CD4-positive, alpha-beta T cell treated with Interleukin-15 for 1 hour (primary cell): ENCODE data around the gene SYNE2.
"Not testable (repeated sequence)": the region's sequence is repeated elsewhere in the genome, so short reads cannot be mapped to it uniquely, and the experiment has no call there.

ENCODE experiments used
- DNase-seq: peaks from one replicate; pipeline ENCODE4 v3.0.0-alpha.2; 2020

The SYNE2 gene

GRCh38 chr14:64137657-64138290, 285.0 kb downstream of the SYNE2 start:
- no peak for DNase-seq

- no peak for DNase-seq
Observed at GRCh38 chr14:64147126-64147790, 294.5 kb downstream of the SYNE2 start.

DNA sequence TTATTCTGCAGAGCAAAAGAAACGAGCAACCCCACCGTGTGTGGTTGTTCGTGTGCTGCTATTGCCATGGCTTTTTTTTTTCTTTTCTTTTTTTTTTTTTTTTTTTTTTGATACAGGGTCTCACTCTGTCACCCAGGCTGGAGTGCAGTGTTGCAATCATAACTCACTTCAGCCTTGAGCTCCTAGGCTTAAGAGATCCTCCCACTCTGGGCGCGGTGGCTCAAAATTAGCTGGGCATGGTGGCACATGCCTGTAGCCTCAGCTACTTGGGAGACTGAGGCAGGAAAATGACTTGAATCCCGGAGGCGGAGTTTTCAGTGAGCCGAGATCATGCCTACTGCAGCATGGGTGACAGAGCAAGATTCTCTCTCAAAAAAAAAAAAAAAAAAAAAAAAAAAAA, 297.1 kb downstream of the SYNE2 start:
- no peak for DNase-seq

DNA sequence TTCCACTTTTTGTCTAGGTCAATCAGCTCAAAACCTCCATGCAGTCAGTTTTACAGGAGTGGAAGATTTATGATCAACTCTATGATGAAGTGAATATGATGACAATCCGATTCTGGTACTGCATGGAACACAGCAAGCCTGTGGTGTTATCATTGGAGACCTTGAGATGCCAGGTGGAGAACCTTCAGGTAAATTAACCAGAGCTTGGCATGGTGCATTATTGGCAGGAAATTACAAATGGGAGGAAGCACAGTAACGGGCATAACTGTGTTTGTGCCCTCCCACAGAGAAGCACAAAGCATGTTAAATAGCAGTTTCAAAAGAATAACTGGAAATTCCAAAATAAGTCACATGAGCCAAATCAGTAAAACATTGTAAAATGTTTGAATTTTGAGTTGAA, 305.8 kb downstream of the SYNE2 start:
- DNase-seq, result no peak

DNA sequence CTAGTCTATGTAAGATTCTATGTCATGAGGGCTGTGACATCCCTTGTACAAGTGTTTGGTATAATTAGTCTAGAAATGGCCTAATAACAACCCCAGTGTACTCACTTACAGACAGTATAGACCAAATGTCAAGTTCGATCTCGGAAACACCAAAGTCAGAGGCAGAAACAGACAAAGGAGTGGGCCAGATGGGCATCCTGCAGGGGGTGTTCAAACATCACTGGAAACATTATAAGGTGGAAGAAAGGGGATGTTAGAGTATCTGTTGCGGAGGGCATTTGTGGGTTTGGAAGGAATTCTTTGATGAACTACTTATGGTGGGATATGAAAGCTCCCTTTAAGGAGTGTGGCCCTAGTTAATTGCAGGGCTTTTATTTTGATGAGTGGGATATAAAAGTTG, 306.8 kb downstream of the SYNE2 start:
- no peak for DNase-seq

DNA sequence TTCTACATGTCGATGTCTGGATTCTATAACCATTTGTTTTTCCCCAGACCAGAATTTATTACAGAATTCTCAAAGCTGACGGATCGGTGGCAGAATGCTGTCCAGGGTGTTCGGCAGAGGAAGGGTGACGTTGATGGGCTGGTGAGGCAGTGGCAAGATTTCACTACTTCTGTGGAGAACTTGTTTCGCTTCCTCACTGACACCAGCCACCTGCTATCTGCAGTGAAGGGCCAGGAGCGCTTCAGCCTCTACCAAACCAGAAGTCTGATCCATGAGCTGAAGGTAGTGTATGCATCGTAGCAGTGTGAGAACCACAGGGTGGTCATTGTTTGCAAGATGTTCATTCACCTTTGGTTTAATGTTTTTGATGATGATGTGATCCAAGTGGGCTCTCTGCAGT, 317.4 kb downstream of the SYNE2 start:
- DNase-seq, result no peak

DNA sequence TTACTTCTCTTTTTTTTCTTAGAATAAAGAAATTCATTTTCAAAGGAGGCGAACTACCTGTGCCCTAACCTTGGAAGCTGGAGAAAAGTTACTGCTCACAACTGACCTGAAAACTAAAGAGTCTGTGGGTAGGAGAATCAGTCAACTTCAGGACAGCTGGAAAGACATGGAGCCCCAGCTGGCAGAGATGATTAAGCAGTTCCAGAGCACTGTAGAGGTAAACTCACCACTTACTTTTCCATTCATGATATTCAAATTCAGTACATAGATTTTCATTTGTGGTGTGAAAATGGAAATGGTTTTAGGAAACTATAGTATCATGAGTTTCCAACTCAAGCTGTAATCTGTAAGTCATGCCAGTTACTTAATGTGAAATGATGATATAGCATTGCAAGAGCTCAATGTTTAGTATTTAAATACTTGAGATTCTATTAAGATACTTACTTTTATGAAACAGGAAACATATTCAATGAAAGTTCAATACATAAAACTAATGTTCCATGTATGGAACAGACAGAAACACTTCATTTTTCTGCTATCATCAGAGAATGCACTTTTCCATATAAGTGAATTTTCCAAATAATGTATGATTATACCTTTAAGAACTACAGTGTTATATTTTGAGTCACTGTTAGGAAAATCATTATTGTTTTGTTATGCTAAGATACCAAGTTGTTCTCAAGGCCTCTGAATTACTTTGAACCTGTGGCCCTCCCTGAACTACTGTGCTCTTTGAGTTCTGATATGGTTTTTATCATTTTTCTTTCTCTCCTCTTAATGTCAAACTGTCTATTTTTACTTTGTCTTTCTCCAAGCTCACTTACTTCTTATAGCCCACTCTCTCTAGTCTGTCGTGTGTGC, 322.3 kb downstream of the SYNE2 start:
- no peak for DNase-seq

DNA sequence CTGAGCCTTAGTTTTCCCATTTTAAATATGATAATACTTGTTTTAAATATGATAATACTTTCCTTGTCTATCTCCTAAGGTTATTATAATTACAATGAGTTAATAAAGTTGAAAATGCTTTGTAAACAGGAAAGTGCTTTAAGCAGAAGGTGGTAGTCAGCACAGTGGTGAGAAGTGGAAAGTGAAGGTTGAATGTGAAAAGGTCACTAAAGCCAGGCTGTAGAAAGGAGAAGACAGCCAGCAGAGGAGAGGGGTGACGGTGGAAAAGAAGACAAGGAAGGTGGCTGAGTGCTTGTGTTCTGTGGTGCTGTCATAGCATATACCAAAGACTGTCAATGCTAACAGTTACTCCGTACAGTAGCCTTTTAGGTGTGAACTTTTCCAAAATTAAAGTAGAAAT, 323.5 kb downstream of the SYNE2 start:
- no peak for DNase-seq

DNA sequence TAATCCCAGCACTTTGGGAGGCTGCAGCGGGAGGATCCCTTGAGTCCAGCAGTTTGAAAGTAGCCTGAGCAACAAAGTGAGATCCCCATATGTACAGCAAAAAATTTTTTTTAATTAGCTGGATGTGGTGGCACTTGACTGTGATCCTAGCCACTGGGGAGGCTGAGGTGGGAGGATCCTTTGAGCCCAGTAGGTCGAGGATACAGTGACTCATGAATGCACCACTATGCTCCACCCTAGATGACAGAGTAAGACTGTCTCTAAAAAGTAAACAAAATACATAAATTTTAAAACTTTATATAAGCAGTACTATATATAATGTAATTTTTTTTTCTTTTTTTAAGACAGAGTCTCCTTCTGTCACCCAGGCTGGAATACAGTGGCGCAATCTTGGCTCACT, 326.0 kb downstream of the SYNE2 start:
- DNase-seq, result no peak

DNA sequence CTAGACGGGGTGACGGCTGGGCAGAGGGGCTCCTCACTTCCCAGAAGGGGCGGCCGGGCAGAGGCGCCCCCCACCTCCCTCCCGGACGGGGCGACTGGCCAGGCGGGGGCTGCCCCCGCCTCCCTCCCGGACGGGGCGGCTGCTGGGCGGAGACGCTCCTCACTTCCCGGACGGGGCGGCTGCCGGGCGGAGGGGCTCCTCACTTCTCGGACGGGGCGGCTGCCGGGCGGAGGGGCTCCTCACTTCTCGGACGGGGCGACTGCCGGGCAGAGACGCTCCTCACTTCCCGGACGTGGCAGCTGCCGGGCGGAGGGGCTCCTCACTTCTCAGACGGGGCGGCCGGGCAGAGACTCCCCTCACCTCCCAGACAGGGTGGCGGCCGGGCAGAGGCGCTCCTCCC, 330.1 kb downstream of the SYNE2 start:
- DNase-seq, result not testable (repeated sequence)

DNA sequence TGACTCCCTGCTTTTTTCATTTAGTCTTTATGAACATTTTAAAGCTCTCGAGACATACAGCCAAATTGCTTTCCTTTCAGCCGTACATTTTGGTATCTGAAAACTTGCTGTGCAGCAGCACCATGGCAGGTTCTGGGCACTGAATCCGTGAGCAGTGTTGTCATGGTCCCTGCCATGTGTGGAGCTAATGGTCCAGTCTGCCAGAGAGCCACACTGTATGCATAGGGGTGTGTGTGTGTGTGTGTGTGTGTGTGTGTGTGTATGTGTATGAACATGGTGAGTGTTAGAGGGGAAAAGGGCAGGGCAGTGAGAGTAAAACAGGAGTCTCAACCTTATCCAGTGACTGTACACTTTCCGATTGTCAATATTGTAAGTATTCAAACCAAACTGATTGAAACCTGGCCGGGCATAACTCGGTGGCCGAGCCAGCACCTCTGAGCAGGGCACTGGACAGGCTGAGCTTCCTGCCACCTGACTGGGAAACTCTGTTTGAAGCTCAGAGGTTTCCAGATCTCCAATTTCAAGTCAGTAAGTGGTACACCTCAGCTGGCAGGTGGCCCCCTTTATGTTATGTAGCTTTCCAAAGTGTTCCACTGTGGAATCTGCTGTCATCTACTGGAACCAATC, 331.4 kb downstream of the SYNE2 start:
- no peak for DNase-seq

- DNase-seq, result no peak
Observed at GRCh38 chr14:64185184-64185583, 332.4 kb downstream of the SYNE2 start.

GRCh38 chr14:64186231-64187129, 333.7 kb downstream of the SYNE2 start:
- DNase-seq, result no peak

DNA sequence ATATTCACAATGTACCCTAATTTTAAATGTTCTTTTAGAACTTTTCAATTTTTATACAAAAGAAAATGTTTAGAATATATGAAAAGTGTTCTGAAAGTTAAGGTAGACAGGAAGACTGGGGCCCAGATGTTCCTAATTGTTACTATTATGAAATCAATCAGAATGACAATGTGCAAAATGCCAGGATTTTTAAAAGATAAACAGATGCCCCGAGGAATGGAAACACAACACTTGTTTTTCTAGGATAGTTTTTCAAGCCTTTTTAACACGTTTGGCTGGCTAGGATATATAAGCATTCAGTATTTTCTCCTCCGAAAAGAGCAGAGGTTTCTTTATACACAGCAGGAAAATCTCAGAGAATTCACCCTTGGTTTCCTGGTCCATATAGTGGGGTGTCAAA, 334.5 kb downstream of the SYNE2 start:
- DNase-seq, result no peak

GRCh38 chr14:64190974-64191502, 338.2 kb downstream of the SYNE2 start:
- DNase-seq, result no peak

- no peak for DNase-seq
Observed at GRCh38 chr14:64191756-64192155, 339.0 kb downstream of the SYNE2 start.

GRCh38 chr14:64193821-64194220, 341.0 kb downstream of the SYNE2 start:
- DNase-seq, result no peak

GRCh38 chr14:64194404-64194803, 341.6 kb downstream of the SYNE2 start:
- DNase-seq, result no peak

DNA sequence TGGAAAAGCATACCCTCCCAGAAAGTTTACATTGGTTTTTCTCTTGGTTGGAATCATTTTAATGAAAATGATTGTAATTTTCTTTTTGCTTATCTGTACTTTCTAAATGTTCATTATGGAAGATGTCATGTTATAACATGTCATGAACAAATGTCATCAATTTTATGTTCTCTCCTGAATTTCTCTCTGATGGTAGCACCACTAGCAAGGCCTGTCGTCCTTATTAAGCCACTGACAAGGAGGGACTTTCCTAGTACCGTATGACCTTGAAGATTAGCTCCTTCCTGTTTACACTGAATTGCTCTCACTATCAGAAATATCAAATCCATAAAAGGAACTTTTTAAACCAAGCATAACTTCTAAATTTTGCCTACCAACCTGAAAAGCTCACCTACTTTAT, 342.4 kb downstream of the SYNE2 start:
- DNase-seq, result no peak

DNA sequence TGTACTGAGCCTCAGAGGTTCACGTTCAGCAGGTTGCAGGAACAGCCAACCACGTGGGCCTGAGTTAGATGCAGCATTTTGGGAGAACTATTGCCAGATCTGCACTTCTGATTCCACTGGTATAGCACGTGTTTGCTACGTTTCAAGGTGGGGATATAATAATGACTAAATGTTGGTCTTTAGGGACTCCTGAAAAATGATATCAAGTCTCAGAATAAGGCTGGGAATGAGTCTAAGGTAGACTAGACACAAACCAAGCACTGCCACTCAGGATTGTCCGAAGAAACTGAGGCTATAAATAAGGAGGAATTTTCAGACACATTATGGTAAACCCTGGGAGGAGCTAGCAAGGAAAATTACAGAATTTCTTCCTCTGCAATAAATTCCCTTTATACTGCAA, 343.3 kb downstream of the SYNE2 start:
- DNase-seq, result no peak

DNA sequence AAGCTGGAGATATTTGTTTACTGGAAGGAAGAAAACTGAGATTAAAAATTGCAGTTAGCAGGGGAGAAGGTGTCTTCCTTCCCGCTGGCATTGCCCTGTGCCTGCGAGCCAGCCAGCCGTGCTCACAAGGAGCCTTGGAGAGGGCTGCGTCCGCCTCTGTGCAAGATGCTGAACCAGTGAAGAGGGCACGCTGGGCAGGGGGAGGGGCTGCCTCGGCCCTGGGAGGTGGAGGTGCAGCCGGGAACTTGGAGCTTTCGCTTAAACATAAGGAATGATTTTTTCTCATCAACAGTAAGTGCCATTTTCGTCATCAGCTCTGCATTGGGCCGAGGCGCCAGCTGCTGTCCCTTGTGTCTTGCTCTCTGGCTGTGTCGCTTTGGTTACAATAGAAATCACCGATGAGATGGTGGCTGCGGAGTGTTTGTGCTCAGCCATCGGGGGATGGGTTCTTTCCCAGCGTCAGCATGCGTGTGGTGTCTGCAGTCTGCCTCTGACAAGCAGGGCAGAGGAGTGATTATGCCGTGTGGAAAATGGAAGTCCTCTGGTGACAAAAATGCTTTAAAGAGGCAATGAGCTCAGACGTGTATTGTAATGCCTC, 344.1 kb downstream of the SYNE2 start:
- DNase-seq, result peak; percentile 65

DNA sequence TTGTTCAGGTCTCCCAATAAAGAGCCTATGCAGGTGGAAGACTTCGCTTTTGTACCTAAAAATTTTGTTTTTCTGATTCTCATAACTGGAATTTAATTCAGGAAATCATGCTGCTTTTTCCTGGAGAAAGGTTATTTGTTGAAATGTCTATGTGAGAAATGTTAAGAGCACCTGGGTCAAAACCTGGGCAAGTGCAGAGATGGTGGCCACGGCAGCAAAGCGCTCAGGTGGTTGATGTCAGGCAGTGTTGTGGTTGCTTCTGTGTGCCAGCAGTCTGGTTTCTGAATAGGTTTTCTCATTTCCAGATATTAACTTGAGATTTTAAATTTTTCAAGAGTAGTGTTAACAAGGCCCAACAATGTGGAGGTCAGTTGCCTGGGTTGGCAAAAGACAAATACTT, 345.2 kb downstream of the SYNE2 start:
- DNase-seq, result no peak
